ENCODE results near the gene RAB21.

Gene RAB21

GRCh38 chr12:71764587-71765321 lies 10.1 kb downstream of the RAB21 start:
- Mint-ChIP-seq H3K9me3 (peaks cover 10% of the 10 kb centered on the region), H3K4me1 (peaks cover 5% of the 10 kb centered on the region), H3K27me3 (ENCODE audit: low read depth) (no peaks in the 10 kb centered on the region), H3K27ac (no peak overlapping the region), H3K4me3 (no peak overlapping the region), H3K36me3 (ENCODE audit: low read depth) (peaks cover 46% of the 10 kb centered on the region)
- no peak for TF ChIP-seq CTCF (IDR thresholded peaks at IDR 0.05; ENCODE audit: unreplicated experiment in 3 of 3)

GRCh38 chr12:71766202-71766601 lies 11.5 kb downstream of the RAB21 start:
- no peak overlapping the region for H3K27ac Mint-ChIP-seq
- no peak overlapping the region for H3K4me3 Mint-ChIP-seq
- H3K36me3 Mint-ChIP-seq (ENCODE audit: low read depth) = peaks cover 44% of the 10 kb centered on the region
- H3K4me1 Mint-ChIP-seq = peaks cover 5% of the 10 kb centered on the region
- TF ChIP-seq CTCF (IDR thresholded peaks at IDR 0.05; ENCODE audit: unreplicated experiment in 3 of 3) = no peak
- no peaks in the 10 kb centered on the region for H3K9me3 Mint-ChIP-seq
- H3K27me3 Mint-ChIP-seq (ENCODE audit: low read depth) = no peaks in the 10 kb centered on the region

- no peak overlapping the region for H3K4me3 Mint-ChIP-seq
- no peak overlapping the region for H3K27ac Mint-ChIP-seq
- no peaks in the 10 kb centered on the region for H3K27me3 Mint-ChIP-seq (ENCODE audit: low read depth)
- no peak for TF ChIP-seq CTCF (IDR thresholded peaks at IDR 0.05; ENCODE audit: unreplicated experiment in 3 of 3)
- peaks cover 5% of the 10 kb centered on the region for H3K4me1 Mint-ChIP-seq
- H3K9me3 Mint-ChIP-seq = no peaks in the 10 kb centered on the region
- H3K36me3 Mint-ChIP-seq (ENCODE audit: low read depth) = peaks cover 50% of the 10 kb centered on the region
Measured at GRCh38 chr12:71767183-71767582, 12.5 kb downstream of the RAB21 start.

- no peak for TF ChIP-seq CTCF (IDR thresholded peaks at IDR 0.05; ENCODE audit: unreplicated experiment in 3 of 3)
- no peak overlapping the region for H3K4me3 Mint-ChIP-seq
- H3K27me3 Mint-ChIP-seq (ENCODE audit: low read depth) = no peaks in the 10 kb centered on the region
- peaks cover 52% of the 10 kb centered on the region for H3K36me3 Mint-ChIP-seq (ENCODE audit: low read depth)
- no peak overlapping the region for H3K27ac Mint-ChIP-seq
- H3K9me3 Mint-ChIP-seq = no peaks in the 10 kb centered on the region
- H3K4me1 Mint-ChIP-seq = peaks cover 5% of the 10 kb centered on the region
Measured at GRCh38 chr12:71768900-71769299, 14.2 kb downstream of the RAB21 start.

- TF ChIP-seq CTCF (IDR thresholded peaks at IDR 0.05; ENCODE audit: unreplicated experiment in 3 of 3) = no peak
- Mint-ChIP-seq H3K4me1 (peaks cover 5% of the 10 kb centered on the region), H3K36me3 (ENCODE audit: low read depth) (peaks cover 43% of the 10 kb centered on the region), H3K9me3 (no peaks in the 10 kb centered on the region), H3K27ac (peak overlapping the region; percentile 59 to 71 (median 61)), H3K27me3 (ENCODE audit: low read depth) (no peaks in the 10 kb centered on the region), H3K4me3 (no peak overlapping the region)
Measured at GRCh38 chr12:71771069-71771468, 16.4 kb downstream of the RAB21 start.

- no peak for TF ChIP-seq CTCF (IDR thresholded peaks at IDR 0.05; ENCODE audit: unreplicated experiment in 3 of 3)
Measured at GRCh38 chr12:71772735-71773134, 18.1 kb downstream of the RAB21 start.

More at GRCh38 chr12:71772735-71773134, 18.1 kb downstream of the RAB21 start:
- H3K4me1 Mint-ChIP-seq = peaks cover 5% of the 10 kb centered on the region
- no peaks in the 10 kb centered on the region for H3K27me3 Mint-ChIP-seq (ENCODE audit: low read depth)
- H3K36me3 Mint-ChIP-seq (ENCODE audit: low read depth) = peaks cover 42% of the 10 kb centered on the region
- no peak overlapping the region for H3K27ac Mint-ChIP-seq
- no peak overlapping the region for H3K4me3 Mint-ChIP-seq
- H3K9me3 Mint-ChIP-seq = no peaks in the 10 kb centered on the region
